ENCODE measurements around the gene CHRM1. TPM values are rescaled to one million over a fixed set of nuclear protein-coding genes. Genes with fewer than 3 reads are reported as not detected.

CHRM1 gene
- total RNA-seq, 1 donor from 2014 or later, result not detected

- H3K27ac Mint-ChIP-seq, result no peak overlapping the region
- no peaks in the 10 kb centered on the region for H3K9me3 Mint-ChIP-seq
- H3K4me3 Mint-ChIP-seq, result no peak overlapping the region
- H3K4me1 Mint-ChIP-seq (ENCODE audit: low read depth), result peaks cover 20% of the 10 kb centered on the region
- DNase-seq (ENCODE audit: low spot score), result no peak
- intact Hi-C loops (cut with micrococcal nuclease), result no loop called here
- peaks cover 2% of the 10 kb centered on the region for H3K36me3 Mint-ChIP-seq (ENCODE audit: low read depth)
- peaks cover 64% of the 10 kb centered on the region for H3K27me3 Mint-ChIP-seq (ENCODE audit: insufficient read depth)
Observed at GRCh38 chr11:62922189-62922589, 1.0 kb upstream of the CHRM1 start.

GRCh38 chr11:62921573-62922188 is 518 bp upstream of the CHRM1 start:
- intact Hi-C loops (cut with micrococcal nuclease), result no loop called here
- no peak for DNase-seq (ENCODE audit: low spot score)
- Mint-ChIP-seq H3K9me3 (no peaks in the 10 kb centered on the region), H3K4me1 (ENCODE audit: low read depth) (peaks cover 20% of the 10 kb centered on the region), H3K27ac (no peak overlapping the region), H3K27me3 (ENCODE audit: insufficient read depth) (peaks cover 64% of the 10 kb centered on the region), H3K36me3 (ENCODE audit: low read depth) (peaks cover 2% of the 10 kb centered on the region), H3K4me3 (no peak overlapping the region)

- no peak for DNase-seq (ENCODE audit: low spot score)
- peaks cover 49% of the 10 kb centered on the region for H3K27me3 Mint-ChIP-seq (ENCODE audit: insufficient read depth)
- no peak overlapping the region for H3K27ac Mint-ChIP-seq
- peaks cover 2% of the 10 kb centered on the region for H3K36me3 Mint-ChIP-seq (ENCODE audit: low read depth)
- intact Hi-C loops (cut with micrococcal nuclease), result no loop called here
- no peaks in the 10 kb centered on the region for H3K9me3 Mint-ChIP-seq
- peaks cover 12% of the 10 kb centered on the region for H3K4me1 Mint-ChIP-seq (ENCODE audit: low read depth)
- no peak overlapping the region for H3K4me3 Mint-ChIP-seq
Observed at GRCh38 chr11:62919898-62920640, 1.1 kb downstream of the CHRM1 start.

- Mint-ChIP-seq H3K27me3 (ENCODE audit: insufficient read depth) (peaks cover 45% of the 10 kb centered on the region), H3K27ac (no peak overlapping the region), H3K9me3 (no peaks in the 10 kb centered on the region), H3K4me1 (ENCODE audit: low read depth) (peaks cover 12% of the 10 kb centered on the region), H3K36me3 (ENCODE audit: low read depth) (peaks cover 2% of the 10 kb centered on the region), H3K4me3 (no peak overlapping the region)
- DNase-seq (ENCODE audit: low spot score), result no peak
- intact Hi-C loops (cut with micrococcal nuclease), result no loop called here
Observed at GRCh38 chr11:62919476-62919875, 1.7 kb downstream of the CHRM1 start.

GRCh38 chr11:62918531-62918930 is 2.6 kb downstream of the CHRM1 start:
- Mint-ChIP-seq H3K27ac (no peak overlapping the region), H3K9me3 (no peaks in the 10 kb centered on the region)

GRCh38 chr11:62917906-62918502 is 3.2 kb downstream of the CHRM1 start:
- DNase-seq (ENCODE audit: low spot score), result no peak
- Mint-ChIP-seq H3K27me3 (ENCODE audit: insufficient read depth) (peaks cover 32% of the 10 kb centered on the region), H3K36me3 (ENCODE audit: low read depth) (no peaks in the 10 kb centered on the region), H3K9me3 (no peaks in the 10 kb centered on the region), H3K4me3 (no peak overlapping the region), H3K27ac (no peak overlapping the region), H3K4me1 (ENCODE audit: low read depth) (peaks cover 5% of the 10 kb centered on the region)
- intact Hi-C loops (cut with micrococcal nuclease), result no loop called here

More at GRCh38 chr11:62918531-62918930, 2.6 kb downstream of the CHRM1 start:
- H3K4me3 Mint-ChIP-seq, result no peak overlapping the region
- no peaks in the 10 kb centered on the region for H3K36me3 Mint-ChIP-seq (ENCODE audit: low read depth)
- peaks cover 36% of the 10 kb centered on the region for H3K27me3 Mint-ChIP-seq (ENCODE audit: insufficient read depth)
- intact Hi-C loops (cut with micrococcal nuclease), result no loop called here
- no peak for DNase-seq (ENCODE audit: low spot score)
- H3K4me1 Mint-ChIP-seq (ENCODE audit: low read depth), result peaks cover 7% of the 10 kb centered on the region

GRCh38 chr11:62914416-62914815 is 6.7 kb downstream of the CHRM1 start:
- Mint-ChIP-seq H3K4me1 (ENCODE audit: low read depth) (peaks cover 6% of the 10 kb centered on the region), H3K9me3 (no peaks in the 10 kb centered on the region), H3K36me3 (ENCODE audit: low read depth) (no peaks in the 10 kb centered on the region), H3K27me3 (ENCODE audit: insufficient read depth) (peaks cover 11% of the 10 kb centered on the region), H3K27ac (no peak overlapping the region), H3K4me3 (no peak overlapping the region)
- intact Hi-C loops (cut with micrococcal nuclease), result no loop called here
- no peak for DNase-seq (ENCODE audit: low spot score)

- no peaks in the 10 kb centered on the region for H3K9me3 Mint-ChIP-seq
- DNase-seq (ENCODE audit: low spot score), result no peak
- intact Hi-C loops (cut with micrococcal nuclease), result no loop called here
- H3K27me3 Mint-ChIP-seq (ENCODE audit: insufficient read depth), result peaks cover 4% of the 10 kb centered on the region
- H3K4me3 Mint-ChIP-seq, result no peak overlapping the region
- peaks cover 6% of the 10 kb centered on the region for H3K4me1 Mint-ChIP-seq (ENCODE audit: low read depth)
- H3K36me3 Mint-ChIP-seq (ENCODE audit: low read depth), result no peaks in the 10 kb centered on the region
- no peak overlapping the region for H3K27ac Mint-ChIP-seq
Observed at GRCh38 chr11:62912268-62912667, 8.9 kb downstream of the CHRM1 start.

- H3K4me3 Mint-ChIP-seq, result no peak overlapping the region
- H3K9me3 Mint-ChIP-seq, result no peaks in the 10 kb centered on the region
Observed at GRCh38 chr11:62911137-62912130, 9.7 kb downstream of the CHRM1 start.

GRCh38 chr11:62910141-62910882 is 10.9 kb downstream of the CHRM1 start:
- Mint-ChIP-seq H3K4me3 (no peak overlapping the region), H3K27me3 (ENCODE audit: insufficient read depth) (peaks cover 8% of the 10 kb centered on the region), H3K9me3 (no peaks in the 10 kb centered on the region), H3K27ac (no peak overlapping the region), H3K4me1 (ENCODE audit: low read depth) (peaks cover 13% of the 10 kb centered on the region), H3K36me3 (ENCODE audit: low read depth) (no peaks in the 10 kb centered on the region)
- intact Hi-C loops (cut with micrococcal nuclease), result no loop called here
- no peak for DNase-seq (ENCODE audit: low spot score)

More at GRCh38 chr11:62911137-62912130, 9.7 kb downstream of the CHRM1 start:
- Mint-ChIP-seq H3K4me1 (ENCODE audit: low read depth) (peaks cover 6% of the 10 kb centered on the region), H3K27ac (no peak overlapping the region), H3K27me3 (ENCODE audit: insufficient read depth) (peaks cover 5% of the 10 kb centered on the region), H3K36me3 (ENCODE audit: low read depth) (no peaks in the 10 kb centered on the region)
- intact Hi-C loops (cut with micrococcal nuclease), result no loop called here
- no peak for DNase-seq (ENCODE audit: low spot score)

GRCh38 chr11:62909107-62909894 is 11.9 kb downstream of the CHRM1 start:
- Mint-ChIP-seq H3K4me3 (no peak overlapping the region), H3K27me3 (ENCODE audit: insufficient read depth) (peaks cover 8% of the 10 kb centered on the region), H3K36me3 (ENCODE audit: low read depth) (no peaks in the 10 kb centered on the region), H3K9me3 (no peaks in the 10 kb centered on the region), H3K27ac (no peak overlapping the region), H3K4me1 (ENCODE audit: low read depth) (peaks cover 17% of the 10 kb centered on the region)
- DNase-seq (ENCODE audit: low spot score), result no peak
- intact Hi-C loops (cut with micrococcal nuclease), result no loop called here
